GM21528 (cell line): Measurements from ENCODE around the gene LARP4B.
"Not testable (repeated sequence)": the region's sequence is repeated elsewhere in the genome, so short reads cannot be mapped to it uniquely, and the experiment has no call there.

Experiments used
- ATAC-seq: cut with Tn5 transposase; IDR thresholded peaks from one replicate; pipeline ENCODE4 v1.9.1; 2021; ENCODE audit warnings: mild to moderate bottlenecking, moderate library complexity; ENCODE audit not compliant: unreplicated experiment, low FRiP score

Gene LARP4B

GRCh38 chr10:775245-776075 is 156.0 kb downstream of the LARP4B start:
- ATAC-seq: no peak

GRCh38 chr10:774661-775244 is 156.8 kb downstream of the LARP4B start:
- ATAC-seq: no peak

- no peak for ATAC-seq
Measured at GRCh38 chr10:774223-774622, 157.3 kb downstream of the LARP4B start.

- ATAC-seq: no peak
Measured at GRCh38 chr10:773562-774161, 157.8 kb downstream of the LARP4B start.

GRCh38 chr10:772227-772637 is 159.3 kb downstream of the LARP4B start:
- ATAC-seq: no peak

- ATAC-seq: no peak
Measured at GRCh38 chr10:771647-772046, 159.9 kb downstream of the LARP4B start.

- no peak for ATAC-seq
Measured at GRCh38 chr10:770975-771374, 160.5 kb downstream of the LARP4B start.

GRCh38 chr10:770048-770712 is 161.3 kb downstream of the LARP4B start:
- ATAC-seq: not testable (repeated sequence)

- no peak for ATAC-seq
Measured at GRCh38 chr10:767794-768193, 163.7 kb downstream of the LARP4B start.

GRCh38 chr10:767211-767610 is 164.3 kb downstream of the LARP4B start:
- no peak for ATAC-seq

GRCh38 chr10:761376-761775 is 170.1 kb downstream of the LARP4B start:
- ATAC-seq: no peak

GRCh38 chr10:760622-761021 is 170.9 kb downstream of the LARP4B start:
- ATAC-seq: no peak

GRCh38 chr10:759898-760477 is 171.5 kb downstream of the LARP4B start:
- ATAC-seq: no peak
